C4-2B (cell line): ENCODE results near the gene SMIM31.

Experiments
- H3K27ac ChIP-seq: fragments of 450-650 bp; 2 replicates; pipeline ENCODE4 v1.5.1; 2017
- ZFX ChIP-seq: fragments of 450-650 bp; IDR thresholded peaks from 2 replicates; pipeline ENCODE4 v1.6.1; 2017
- TF ChIP-seq, protein P1 (sequence below): fragments of 450-650 bp; conservative IDR thresholded peaks from 2 replicates; pipeline ENCODE4 v1.5.1; 2017; ENCODE audit warnings: mild to moderate bottlenecking

SMIM31 gene

DNA sequence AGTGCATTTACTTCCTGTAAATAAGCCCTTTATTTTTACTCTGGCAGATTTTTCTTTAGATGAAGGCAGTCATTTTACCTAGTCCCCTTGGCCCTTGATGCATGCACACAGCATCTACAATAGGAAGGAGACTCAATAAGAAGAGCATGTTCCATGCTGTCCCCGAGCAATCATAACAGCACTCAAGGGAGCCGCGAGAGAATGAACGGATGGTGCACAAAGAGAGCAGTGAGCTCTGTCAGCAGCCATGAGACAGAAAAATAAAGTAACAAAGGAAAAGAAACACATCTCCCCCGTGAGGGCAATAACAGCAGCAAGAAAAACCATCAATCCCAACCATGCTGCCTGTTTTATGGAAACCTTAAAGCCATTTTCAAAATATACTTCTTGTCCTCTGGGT is 11.9 kb downstream of the SMIM31 start:
- H3K27ac ChIP-seq, result no peak overlapping the region
- TF ChIP-seq, protein P1, sequence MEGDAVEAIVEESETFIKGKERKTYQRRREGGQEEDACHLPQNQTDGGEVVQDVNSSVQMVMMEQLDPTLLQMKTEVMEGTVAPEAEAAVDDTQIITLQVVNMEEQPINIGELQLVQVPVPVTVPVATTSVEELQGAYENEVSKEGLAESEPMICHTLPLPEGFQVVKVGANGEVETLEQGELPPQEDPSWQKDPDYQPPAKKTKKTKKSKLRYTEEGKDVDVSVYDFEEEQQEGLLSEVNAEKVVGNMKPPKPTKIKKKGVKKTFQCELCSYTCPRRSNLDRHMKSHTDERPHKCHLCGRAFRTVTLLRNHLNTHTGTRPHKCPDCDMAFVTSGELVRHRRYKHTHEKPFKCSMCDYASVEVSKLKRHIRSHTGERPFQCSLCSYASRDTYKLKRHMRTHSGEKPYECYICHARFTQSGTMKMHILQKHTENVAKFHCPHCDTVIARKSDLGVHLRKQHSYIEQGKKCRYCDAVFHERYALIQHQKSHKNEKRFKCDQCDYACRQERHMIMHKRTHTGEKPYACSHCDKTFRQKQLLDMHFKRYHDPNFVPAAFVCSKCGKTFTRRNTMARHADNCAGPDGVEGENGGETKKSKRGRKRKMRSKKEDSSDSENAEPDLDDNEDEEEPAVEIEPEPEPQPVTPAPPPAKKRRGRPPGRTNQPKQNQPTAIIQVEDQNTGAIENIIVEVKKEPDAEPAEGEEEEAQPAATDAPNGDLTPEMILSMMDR, result no peak
- TF ChIP-seq ZFX, result no peak

GRCh38 chr4:164768516-164768915 is 14.6 kb downstream of the SMIM31 start:
- TF ChIP-seq ZFX, result no peak
- TF ChIP-seq, protein P1, result peak; percentile 62
- no peak overlapping the region for H3K27ac ChIP-seq

DNA sequence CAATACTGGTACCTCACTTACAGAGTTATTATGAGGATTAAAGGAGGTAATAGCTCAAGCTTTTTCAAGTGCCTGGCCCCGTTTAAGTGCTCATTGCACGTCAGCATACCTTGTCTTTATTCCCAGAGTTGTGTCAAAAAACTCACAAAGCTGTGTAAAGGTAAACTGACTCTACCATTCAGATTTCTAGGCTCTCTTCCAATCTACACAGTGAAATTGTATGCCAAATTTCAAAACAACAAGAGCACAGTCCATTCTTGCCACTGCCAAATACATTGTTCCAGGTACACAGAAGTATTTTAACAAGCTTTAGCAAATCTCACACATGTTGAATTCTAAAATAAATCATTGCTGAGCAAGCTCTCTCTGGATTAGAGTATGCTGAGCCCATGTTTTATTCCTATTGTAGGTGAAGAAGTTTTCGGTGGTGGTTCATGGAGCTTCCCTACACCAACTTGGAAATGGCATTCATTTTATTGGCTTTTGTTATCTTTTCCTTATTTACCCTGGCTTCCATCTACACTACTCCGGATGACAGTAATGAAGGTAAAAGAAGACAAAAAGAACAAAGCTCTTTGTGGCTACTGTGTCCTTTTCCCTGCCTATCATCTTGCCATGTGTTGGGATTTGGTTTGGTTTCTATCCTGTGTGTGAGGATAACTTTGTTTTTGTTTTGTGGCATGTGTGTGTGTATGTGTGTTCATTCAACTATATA is 16.2 kb downstream of the SMIM31 start:
- TF ChIP-seq, protein P1, result no peak
- TF ChIP-seq ZFX, result no peak
- H3K27ac ChIP-seq, result no peak overlapping the region

GRCh38 chr4:164771088-164771487 is 17.2 kb downstream of the SMIM31 start:
- no peak for TF ChIP-seq ZFX
- TF ChIP-seq, protein P1, result no peak
- peak overlapping the region; percentile 80 for H3K27ac ChIP-seq

DNA sequence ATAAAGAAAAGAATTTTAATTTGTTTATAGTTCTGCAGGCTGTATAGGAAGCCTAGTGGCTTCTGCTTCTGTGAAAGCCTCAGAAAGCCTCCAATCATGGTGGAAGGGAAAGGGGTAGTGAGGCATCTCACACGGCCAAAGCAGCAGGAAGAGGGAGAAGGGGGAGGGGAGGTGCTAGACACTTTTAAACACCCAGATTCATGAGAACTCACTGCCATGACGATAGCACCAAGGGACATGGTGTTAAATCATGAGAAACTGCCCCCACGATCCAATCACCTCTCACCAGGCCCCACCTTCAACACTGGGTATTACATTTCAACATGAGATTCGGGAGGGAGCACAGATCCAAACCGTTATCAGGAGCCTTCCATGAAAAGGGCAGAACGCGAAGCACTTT is 18.1 kb downstream of the SMIM31 start:
- TF ChIP-seq, protein P1, result no peak
- no peak for TF ChIP-seq ZFX

GRCh38 chr4:164779080-164779479 is 25.1 kb downstream of the SMIM31 start:
- no peak overlapping the region for H3K27ac ChIP-seq
- TF ChIP-seq ZFX, result no peak
- TF ChIP-seq, protein P1, result no peak

More for the DNA sequence above, 18.1 kb downstream of the SMIM31 start:
- H3K27ac ChIP-seq, result peak overlapping the region; percentile 80; the same call in 1 of the 2 replicates

DNA sequence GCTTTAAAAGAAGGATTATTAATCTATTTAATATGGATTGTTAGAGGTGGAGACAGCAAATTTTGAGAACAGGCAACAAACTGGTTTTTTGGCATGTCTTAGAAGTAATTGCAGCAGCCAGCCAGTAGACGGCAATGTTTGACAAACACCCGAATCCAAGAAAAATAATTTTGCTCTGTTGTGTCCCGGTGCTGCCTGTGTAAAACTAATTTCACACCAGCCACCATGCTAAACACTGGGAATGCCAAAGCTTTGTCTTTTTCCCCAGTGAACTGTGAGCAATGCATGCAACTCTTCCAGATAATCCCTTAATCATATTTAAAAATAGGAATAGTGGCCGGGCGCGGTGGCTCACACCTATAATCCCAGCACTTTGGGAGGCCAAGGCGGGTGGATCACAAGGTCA is 25.9 kb downstream of the SMIM31 start:
- H3K27ac ChIP-seq, result no peak overlapping the region
- TF ChIP-seq, protein P1, result peak; percentile 93
- no peak for TF ChIP-seq ZFX
